NCI-H1417 (cell line): ENCODE measurements around the gene PDLIM5.
A peak's percentile ranks its signal among the peaks of the same experiment; 100 is the strongest.
"Not testable (repeated sequence)": the region's sequence is repeated elsewhere in the genome, so short reads cannot be mapped to it uniquely, and the experiment has no call there.

Source experiments
- DNase-seq, 3 experiments: peaks; one replicate each; lab custom pipeline; 2025; lab: John Stamatoyannopoulos, UW

Gene PDLIM5

DNA sequence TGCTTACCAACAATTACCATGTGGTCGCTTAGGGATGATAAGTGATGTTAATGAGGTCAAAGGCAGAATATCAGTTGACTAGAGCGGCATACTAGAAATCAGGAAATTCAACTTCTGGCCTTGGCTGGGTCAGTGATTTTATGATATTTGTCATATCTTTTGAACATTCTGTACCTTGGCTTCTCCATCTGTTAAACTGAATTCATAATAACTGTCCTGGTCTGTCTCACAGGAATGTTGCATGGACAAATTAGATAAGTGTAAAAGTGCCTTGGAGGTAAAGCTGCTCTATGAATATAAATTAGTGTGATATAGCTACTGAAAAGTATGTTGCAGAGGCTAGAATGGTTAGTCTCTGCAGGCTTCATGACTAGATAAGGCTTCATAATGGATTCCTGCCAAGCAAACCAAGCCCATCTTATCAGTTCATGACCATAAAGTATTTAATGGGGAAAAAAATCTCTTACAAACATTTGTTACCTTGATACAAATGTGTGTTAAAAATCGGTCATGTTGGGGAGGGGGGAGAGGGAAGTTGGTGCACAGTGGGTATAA is 201.4 kb downstream of the PDLIM5 start:
- no peak for DNase-seq

DNA sequence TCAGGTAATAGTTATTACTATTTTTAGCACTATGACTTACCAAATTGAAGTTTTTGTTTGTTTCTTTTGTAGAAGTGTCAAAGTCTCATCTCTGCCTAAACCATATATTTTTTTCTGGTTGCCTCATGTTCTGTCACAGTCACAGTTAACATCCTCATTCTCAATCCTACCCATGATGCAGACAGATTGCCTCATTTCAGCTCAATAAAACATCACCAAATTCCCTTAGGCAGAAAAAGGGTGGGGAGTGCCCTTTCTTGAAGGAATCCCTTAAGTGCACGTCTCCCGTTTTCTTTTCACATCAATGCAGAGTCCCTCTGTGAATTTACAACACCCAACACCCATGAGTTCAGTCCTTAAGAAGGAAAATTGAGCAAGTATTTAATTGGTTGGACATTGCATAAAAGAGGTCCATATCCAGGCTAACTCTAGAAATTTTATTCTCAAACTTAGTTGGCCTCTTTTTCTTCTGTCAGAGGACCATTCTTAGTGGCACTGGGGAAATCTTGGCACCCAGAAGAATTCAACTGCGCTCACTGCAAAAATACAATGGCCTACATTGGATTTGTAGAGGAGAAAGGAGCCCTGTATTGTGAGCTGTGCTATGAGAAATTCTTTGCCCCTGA is 202.4 kb downstream of the PDLIM5 start:
- no peak for DNase-seq

DNA sequence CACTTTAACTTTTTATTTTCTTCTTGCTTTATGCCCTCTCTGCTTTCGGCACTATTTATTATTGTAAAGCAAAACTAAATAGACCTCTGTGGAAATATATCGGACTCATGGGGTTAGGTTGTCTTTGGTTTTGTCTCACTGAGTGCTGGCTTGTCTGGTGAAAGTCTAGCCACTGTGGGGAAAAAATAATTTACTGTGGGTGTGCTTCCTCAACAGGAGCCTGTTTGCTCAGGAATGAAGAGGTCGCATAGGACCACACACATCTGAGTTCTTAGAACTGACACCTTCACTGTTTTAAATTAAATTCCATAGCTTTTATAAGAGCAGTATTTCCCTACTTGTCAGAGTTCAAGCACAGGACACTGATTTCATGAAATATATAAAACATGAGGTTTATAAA is 203.0 kb downstream of the PDLIM5 start:
- no peak for DNase-seq

DNA sequence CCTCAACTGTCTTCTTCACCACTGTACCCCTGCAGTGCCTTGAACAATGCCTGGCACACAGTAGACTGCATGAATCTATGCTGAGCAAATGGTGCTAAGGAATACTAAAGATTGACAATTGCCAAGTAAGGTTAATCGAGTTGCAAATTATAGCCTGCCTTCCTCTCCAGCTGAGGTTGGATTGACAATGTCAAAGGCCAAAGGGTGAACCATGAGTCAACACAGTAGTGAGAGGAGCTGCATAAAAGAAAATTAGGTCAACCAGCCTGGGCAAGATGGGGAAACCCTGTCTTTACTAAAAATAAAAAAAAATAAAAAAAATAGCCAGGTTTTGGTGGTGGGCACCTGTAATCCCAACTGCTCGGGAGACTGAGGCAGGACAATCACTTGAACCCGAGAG is 208.9 kb downstream of the PDLIM5 start:
- no peak for DNase-seq

DNA sequence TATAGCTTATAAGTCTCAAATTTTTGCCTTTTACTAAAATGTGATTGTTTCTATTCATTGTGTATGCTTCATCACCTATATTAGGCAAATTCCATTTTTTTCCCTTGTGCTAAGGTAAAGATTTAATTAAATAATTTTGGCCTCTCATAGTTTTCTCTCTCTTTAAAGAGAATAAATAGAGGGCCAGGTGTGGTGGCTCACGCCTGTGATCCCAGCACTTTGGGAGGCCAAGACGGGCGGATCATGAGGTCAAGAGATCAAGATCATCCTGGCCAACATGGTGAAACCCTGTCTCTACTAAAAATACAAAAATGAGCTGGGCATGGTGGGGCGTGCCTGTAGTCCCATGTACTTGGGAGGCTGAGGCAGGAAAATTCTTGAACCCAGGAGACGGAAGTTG is 213.3 kb downstream of the PDLIM5 start:
- not testable (repeated sequence) for DNase-seq

DNA sequence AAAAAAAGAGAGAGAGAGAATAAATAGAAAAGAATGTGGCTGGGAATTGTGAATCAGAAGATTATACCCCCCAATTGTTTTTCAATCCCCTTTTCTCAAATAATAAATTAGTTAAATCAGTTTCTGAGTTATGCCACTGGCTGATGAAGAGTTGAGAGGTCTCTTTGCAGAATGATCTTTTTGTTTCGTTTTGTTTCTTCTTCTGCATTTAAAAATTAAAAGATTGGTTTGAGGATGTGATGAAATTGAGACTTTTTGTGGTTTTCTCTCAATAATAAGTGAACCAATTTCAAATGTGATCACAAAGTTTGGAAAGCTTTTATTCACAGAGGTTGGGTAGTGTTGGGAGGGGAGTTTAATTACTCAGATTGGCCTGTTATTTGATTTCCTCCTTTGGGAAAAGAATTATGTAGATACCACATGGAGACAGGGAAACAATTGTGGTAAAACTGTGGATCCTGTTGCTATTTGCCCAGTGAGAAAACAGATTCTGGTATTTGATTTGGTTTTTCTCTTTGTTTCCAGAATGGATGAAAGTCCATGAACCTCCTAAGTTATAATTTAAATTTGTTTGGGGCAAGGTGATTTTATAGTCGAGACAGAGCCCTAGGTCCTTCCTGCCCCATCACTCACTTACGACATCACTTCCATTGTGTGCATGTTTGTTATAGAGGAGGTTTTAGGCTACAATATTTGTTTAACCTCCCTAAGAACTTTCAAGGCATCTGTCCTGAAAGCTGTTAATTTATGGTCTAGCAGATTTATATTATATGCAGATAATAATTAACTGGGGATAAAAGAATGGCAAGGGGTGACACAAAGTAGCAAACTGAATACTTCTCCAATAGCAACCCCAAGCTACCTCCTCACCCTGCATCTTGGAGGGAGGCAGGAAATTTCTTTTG is 214.0 kb downstream of the PDLIM5 start:
- DNase-seq: peak in 2 of 3 experiments; percentile 39 to 81

DNA sequence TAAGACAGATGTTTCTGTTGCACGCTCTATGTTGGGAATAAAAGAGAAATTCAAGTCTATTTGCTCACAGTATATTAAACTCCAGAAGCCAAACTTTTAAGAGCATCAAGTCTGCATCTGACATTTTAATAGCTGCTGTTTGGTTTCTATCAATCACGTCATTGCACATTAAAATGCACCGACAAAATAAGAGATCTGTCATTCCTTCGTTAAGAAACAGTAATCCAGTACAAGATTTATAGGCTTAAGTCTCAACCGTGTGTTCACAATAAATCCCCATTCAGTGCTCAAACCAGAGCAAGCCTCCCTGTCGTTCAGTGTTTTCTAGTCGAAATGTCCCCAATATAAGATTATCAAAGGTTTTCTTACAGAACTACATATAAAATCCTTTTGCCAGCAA is 217.0 kb downstream of the PDLIM5 start:
- DNase-seq: no peak

DNA sequence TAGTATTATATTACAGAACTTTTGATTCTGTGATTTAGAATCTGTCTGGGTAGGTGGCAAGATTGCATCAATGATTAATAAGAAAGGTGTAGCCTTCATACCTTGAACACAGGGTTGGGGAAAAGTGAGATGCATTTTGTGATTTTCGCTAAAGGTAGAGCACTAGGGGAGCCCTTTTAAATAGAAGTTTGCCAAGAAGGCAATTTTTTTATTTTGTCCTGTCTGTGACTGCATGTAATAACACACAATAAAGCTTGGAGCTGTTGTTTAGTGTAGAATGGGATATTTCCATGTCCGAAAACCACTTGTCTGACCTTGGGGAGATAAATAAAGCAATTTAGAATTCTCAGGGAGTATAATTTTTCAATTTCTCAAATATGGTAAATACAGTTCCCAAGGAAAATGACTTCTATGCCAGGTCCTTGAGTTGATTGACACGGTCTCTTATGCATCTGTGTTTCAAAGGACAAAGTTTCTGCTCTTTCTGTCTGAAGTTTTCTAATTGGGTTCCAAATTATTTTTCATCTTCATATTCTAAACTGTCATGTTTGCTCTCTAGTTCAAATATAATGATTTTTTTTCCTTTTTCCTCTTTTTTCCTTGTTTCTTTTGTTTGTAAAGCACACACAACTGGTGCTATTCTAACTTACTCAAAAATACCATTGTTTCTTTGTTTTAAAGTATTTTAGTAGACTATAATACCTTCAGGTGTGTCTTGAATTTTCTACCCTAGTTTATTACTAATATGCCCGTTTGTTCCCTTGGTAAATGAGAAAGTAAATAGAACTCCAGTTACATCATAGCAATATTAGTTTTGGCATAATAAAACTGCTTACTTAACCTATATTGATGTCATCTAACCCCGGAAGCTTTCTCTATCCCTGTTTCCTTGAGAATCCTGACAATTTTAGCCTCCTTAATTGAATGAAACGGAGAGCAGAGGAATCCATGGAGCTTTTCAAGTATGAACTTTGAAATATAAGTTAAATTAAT is 218.2 kb downstream of the PDLIM5 start:
- DNase-seq: no peak

DNA sequence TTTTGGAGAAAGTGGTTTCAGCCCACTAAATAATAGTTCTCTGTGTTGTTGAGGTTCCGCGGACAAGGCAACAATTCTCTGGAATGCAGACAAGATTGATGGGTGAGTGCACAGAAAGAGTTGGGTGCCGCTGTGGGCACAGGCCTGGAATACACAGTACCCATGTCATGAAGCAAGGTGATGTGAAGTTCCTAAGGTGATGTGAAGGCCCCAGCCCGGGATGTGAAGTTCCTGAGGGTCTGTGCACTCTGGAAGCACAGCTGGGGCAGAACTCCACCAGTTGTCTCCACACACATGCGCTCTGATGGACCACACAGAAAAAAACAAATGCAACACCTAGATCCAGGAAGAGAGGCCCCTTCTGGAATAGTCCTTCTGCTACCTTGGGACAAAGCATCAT is 219.4 kb downstream of the PDLIM5 start:
- DNase-seq: no peak

DNA sequence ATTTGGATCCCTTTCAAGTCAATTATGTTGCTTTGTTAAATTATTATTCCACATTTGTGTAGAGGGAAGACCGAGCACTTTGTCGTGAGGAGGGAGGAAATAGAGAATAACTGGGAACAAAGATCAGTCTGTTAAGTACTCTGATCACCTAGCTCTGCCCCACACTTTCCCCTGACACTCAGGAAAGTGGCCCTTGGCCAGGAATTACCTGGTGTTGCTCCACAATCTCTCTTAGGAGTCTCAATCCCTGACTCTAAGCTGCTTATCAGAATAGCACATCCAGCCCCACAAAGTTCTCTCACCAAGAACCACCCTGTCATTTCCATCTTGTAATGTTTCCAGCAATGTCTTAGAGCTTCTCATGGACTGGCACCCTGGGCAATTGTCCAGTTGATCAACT is 222.2 kb downstream of the PDLIM5 start:
- peak in 1 of 3 experiments; percentile 29 for DNase-seq

DNA sequence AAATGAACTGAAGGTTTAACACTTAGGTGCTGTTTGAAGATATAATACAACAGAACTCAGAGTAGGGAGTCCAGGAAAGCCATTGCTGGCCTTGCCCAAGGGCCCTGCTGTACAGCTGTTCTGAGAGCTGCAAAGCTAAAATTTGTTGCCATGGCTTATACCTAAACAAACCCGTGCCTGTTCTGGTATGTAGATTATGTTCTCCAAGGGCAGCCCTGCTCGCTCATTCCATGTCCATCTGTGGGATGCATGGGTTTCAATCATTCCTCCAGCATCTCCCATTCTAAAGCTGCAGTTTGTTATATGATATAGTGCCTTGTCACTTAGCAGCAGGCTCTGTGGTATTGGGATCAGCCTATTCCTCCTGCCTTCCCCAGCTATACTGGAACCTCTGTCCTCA is 225.2 kb downstream of the PDLIM5 start:
- DNase-seq: no peak

DNA sequence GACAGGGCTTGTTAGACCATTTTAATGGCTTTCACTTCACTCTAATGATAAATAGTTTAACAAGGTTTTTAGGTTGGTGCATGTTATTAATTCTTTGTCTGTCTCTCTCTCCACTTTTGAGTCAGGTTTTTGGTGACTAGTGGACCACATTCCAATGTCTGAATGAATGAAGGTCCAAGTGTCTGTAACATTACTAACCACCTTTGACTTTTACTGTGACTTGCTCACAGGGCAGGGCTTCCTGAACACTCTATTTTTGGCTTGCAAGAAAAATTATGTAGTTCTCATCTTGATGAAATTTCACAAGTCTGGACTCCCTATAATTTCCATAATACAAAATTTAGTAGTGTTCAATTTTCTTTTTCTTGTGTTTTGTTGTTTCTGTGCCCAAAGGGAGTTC is 227.2 kb downstream of the PDLIM5 start:
- no peak for DNase-seq

DNA sequence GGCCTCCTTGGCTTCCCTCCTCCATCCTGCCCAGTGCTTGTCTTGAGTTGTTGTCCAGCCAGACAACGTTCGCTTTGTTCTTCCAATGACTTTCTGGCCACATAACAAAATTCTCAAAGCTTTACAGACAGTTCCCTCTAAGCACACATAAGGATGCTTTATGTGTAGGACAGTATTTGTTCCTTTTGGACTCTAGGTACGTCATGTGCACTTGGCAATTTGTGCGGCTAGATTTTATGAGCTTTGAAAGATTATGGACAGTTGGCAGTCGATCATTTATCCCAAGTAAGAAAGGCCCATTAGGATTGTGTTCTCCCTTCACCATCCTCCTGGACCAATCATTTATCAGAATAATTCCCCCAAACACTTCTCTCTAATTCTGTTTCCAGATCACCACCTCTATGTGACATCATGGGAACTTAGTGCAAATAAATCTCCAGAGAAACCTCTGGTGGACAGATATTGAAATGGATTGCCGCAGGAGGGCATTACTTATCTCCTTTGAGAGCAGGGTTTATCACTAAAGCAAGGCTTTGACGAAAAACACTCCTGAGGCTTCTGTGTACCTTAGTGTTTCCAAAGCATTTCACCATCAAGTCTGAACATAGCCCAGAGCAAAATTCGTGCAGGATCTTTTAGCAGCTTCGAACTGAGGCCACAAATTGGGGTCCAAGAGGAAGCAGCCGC is 228.6 kb downstream of the PDLIM5 start:
- no peak for DNase-seq

DNA sequence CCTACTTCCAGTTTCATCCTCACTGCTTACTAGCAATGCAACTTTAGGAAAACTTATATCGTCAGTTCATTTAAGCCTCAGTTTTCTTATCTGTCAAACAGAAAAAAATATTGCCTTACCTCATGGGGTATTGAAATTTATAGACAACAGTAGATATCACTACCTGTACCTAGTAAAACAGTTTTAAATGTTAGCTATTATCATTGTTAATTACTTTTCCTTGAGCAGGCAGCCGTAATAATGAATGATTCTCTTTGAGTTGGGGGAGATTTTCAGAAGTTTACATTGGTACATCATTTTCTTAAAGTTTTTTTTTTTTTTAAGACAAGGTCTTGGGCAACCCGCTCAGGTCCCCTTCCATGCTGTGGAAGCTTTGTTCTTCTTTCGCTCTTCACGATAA is 234.3 kb downstream of the PDLIM5 start:
- no peak for DNase-seq

DNA sequence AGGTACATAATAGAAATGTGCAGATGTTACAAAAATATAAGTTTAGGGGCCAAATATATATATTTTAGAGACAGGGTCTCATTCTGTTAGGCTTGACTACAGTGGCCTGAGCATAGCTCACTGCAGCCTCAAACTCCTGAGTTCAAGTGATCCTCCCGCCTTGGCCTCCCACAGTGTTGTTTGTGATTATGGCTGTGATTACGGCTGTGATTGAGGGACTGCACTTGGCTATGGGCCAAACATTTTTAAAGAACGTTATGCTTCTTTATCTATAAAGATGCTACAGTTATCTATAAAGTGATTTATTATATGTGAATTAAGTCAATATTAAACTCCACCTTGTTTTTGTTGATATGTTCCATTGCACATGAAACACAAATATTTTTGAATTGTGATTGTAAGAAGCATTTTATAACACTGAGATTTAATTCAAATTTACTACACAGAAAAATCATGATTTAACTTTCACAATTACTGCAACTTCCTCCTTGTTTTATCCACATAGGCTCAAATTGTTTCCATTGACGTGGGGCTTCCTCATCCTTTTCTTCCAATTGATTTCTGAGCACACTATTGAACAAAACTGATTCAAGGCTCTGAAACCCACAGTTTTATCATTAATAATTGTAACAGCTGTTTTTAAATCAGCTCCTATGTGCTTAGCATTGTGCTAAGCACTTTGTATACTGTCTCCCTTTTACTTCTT is 237.6 kb downstream of the PDLIM5 start:
- DNase-seq: no peak

DNA sequence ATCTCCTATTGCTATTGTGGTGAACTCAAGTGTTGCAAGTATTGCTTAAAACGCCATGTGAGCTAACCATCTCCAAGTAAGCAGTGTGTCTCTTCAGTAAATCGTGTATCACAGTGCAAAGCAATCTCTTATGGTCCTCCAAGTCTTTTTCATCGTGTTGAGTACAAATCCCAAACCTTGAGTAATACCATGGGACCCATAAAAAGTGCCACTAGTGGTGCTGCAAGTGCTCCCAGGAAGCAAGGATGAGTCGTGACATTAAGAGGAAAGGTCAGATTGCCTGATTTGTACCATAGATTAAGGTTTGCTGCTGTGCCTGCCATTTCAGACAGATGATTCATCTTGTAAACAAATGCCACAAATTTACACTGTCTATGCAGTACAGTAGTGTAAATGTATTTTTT is 239.1 kb downstream of the PDLIM5 start:
- peak in 1 of 3 experiments; percentile 13 for DNase-seq

DNA sequence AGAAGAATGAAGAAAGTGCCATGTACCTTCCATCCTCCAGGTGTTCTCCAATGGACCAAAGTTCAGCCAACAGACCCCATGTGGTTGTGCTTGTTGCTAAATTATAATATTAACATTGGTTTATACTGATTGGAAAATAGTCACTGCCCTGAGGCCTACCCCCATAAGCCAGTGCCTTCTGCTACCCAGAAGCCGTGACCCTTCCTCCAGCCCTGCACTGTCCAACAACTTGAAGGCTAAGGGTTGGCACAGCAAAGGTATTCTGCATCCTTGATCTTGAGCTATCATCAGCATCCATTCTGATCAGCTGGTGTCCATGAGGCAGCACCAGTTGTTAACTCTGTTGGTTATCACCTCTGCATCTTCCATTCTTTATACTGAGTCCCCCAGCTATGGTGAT is 239.8 kb downstream of the PDLIM5 start:
- no peak for DNase-seq

DNA sequence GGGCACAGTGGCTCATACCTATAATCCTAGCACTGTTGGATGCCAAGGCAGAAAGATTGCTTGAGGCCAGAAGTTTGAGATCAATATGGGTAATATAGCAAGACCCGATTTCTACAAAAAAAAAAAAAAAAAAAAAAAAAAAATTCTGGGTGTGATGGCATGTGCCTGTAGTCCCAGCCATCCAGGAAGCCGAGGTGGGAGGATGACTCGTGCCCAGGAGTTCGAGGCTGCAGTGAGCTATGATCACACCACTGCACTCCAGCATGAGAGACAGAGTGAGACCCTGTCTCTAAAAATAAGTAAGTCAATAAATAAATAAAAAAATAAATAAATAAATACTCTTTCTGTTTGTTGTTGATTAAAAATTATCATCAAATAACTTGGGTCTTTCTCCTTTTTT is 243.6 kb downstream of the PDLIM5 start:
- no peak for DNase-seq

DNA sequence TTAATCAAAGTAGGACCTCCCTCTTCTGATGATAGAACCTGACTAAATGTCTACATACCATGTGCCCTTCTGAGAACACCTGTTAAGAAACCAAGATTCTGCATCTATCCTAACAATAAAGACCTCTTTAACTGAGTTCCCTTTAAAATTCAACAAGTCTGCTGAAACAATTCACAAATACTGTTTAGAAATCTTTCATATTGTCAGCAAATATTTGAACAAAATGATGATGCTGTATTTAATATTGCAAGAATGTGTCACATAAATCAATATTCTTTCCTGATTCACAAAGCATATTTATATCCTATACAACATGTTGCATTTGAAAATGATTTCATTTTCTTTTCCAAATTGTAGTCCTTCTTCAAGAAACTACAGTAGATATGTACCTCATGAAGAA is 246.4 kb downstream of the PDLIM5 start:
- DNase-seq: no peak

DNA sequence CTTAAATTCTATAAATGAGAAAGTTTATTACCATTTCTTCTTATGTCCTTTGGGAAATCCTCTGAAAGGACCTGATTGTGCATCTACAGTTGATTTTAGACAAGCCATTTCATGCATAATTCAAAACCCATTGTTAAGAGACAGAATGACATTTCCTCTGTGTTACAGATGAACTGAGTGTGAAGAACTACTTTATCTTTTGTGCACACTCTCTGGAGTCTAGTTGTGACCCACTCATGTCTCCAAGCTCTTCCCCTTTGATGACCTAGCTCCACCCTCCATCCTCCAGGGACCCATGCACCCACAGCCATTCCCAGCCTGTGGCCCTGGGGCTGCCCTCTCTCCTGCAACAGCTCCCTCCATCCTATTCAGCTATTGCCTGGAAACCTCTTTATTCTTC is 248.6 kb downstream of the PDLIM5 start:
- DNase-seq: peak in 1 of 3 experiments; percentile 18
